GM12801 (cell line): ENCODE results near the gene MIER2.

Experiments used
- TF ChIP-seq, protein P1 (sequence below): IDR thresholded peaks from one replicate; pipeline ENCODE4 v1.5.1; 2011; ENCODE audit warnings: control low read depth; ENCODE audit not compliant: insufficient read length; ENCODE audit errors: extremely low read depth

MIER2 gene

DNA sequence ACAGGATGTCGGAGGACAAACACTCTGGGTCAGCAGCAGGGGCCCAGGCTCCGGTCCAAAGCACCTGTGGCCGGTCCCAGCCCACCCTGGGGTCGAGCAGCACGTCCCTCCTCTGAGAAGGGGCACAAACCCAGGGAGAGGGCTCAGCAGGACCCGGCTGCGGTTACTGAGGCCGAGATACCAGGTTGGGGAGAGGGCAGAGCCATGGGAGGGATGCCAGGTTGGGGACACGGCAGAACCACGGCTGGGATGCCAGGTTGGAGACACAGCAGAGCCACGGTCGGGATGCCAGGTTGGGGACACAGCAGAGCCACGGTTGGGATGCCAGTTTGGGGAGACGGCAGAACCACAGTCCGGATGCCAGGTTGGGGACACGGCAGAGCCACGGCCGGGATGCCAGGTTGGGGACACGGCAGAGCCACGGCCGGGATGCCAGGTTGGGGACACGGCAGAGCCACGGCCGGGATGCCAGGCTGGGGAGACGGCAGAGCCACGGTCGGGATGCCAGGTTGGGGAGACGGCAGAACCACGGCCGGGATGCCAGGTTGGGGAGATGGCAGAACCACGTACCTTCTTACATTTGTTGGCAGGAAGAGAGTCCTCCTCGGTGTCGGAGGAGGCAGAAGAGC is 18.5 kb downstream of the MIER2 start:
- TF ChIP-seq, protein P1, sequence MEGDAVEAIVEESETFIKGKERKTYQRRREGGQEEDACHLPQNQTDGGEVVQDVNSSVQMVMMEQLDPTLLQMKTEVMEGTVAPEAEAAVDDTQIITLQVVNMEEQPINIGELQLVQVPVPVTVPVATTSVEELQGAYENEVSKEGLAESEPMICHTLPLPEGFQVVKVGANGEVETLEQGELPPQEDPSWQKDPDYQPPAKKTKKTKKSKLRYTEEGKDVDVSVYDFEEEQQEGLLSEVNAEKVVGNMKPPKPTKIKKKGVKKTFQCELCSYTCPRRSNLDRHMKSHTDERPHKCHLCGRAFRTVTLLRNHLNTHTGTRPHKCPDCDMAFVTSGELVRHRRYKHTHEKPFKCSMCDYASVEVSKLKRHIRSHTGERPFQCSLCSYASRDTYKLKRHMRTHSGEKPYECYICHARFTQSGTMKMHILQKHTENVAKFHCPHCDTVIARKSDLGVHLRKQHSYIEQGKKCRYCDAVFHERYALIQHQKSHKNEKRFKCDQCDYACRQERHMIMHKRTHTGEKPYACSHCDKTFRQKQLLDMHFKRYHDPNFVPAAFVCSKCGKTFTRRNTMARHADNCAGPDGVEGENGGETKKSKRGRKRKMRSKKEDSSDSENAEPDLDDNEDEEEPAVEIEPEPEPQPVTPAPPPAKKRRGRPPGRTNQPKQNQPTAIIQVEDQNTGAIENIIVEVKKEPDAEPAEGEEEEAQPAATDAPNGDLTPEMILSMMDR, result no peak

DNA sequence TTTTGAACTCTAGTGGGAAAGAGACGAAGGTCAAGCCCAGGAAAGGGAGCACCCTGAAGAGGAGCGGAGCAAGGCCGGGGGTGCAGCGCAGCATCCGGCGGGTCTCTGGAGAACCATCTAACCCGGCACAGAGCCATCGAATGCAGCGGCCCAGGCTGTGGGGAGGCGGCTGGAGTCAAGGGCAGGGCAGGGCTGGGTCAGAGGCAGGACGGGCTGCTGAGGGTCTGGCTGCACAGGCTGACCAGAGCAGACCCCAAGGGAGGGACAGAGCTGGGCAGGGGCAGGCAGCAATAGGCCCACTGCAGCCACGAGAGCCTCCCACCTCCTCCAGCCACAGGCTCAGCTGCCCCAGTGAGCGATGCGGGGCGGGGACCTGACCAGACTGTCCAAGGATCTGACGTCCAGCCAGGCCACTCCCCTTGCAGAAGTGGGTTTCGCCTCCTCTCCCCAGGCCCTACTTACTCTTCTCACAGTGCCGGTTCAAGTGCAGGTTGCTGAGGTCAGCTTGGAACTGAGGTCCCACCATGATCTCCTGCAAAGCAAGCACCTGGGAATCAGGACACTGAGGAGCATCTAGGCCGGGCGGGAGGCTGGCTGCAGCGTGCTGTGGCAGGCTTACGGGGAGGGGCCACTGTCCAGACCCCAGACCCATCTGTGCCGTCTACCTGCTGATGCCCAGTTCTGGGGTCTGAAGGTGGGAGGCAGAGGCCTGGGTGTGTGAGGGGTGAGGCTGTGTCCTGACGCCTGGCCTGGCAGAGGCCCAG is 19.2 kb downstream of the MIER2 start:
- TF ChIP-seq, protein P1, result no peak

DNA sequence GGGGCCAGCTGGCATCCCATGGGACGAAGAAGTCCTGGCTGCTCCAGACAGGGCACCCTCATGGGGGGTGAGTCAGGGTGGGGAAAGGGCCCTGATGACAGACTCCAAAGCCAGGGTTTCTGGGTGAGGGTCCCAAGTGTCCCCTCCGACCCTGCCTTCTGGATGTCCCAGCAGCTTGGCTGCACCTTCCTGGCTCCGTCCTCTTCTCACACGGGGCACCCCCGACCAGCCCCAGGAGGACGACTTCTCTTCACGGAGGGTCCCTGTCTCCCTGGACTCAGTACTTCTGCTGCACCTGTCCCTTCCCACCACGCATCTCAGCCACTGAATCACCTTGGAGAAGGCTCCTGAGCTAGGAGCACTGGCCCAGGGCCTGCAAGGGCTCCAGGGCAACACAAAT is 19.9 kb downstream of the MIER2 start:
- TF ChIP-seq, protein P1, result no peak

DNA sequence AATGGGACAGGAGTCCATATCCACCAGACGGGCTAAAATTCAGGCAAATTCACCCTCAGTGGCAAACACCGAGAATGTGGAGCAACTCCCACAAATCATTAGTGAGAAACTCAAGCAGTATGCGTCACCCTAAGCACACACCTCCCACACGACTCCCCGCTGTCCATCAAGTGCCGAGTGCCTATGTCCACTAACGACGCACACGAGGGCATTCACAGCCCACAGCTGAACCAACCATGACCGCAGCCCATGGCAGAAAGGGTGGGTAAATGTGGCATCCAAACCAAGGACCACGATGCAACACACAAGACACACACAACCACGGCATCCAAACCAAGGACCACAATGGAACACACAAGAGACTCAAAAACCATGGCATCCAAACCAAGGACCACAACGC is 22.0 kb downstream of the MIER2 start:
- TF ChIP-seq, protein P1, result no peak

DNA sequence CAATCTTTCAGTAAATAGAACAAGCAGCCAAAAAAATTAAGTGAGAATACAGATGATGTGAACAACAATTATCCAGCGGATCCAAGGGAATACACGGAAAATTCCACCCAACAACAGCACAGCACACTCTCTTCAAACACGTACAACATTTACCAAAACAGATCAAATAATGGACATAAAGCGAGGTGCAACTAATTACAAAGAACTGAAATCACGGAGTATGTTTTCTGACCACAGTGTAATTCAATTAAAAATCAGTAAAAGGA is 26.2 kb downstream of the MIER2 start:
- TF ChIP-seq, protein P1, result no peak

DNA sequence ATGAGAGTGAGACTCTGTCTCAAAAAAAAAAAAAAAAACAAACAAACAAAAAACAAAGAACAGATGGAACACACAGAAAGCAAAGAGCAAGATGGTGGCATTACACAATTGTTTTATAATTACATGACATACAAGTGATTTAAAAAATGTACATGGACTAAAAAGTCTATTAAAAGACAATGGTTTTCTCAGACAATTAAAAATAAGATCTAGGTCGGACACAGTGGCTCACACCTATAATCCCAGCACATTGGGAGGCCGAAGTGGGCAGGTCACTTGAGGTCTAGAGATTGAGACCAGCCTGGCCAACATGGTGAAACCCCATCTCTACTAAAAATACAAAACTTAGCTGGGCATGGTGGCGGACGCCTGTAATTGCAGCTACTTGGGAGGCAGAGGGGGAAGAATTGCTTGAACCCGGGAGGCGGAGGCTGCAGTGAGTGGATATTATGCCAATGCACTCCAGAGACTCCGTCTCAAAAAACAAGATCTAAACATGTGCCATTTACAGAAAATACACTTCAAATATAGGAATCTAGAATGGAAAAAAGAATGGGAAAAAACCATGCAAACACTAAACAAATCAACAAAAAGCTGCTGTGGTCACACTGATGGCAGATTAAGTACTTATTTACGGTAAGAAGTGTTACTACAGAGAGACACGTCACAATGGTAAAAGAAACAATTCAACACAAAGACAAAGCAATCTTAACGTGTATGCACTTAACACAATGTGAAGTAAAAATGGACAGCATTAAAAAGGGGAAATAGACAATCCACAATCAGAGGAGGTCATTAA is 26.7 kb downstream of the MIER2 start:
- TF ChIP-seq, protein P1, result no peak

DNA sequence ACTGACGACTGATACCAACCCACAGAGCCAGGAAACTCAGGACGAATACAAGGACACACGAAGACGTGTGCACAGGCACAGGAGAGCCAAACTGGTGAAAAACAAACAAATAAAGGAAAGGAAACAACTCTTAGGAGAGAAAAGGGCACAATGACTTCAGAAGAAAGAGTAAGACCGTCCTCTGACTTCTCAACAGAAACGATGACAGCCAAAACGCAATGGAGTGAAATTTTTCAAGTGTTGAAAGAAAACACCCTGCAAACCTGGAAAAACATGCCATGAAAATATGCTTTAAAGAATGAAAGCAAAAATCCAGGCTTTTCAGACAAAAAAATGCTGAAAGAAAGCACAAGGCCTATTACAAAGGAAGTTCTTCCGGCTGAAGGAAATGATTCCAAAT is 28.8 kb downstream of the MIER2 start:
- TF ChIP-seq, protein P1, result no peak
